Ishikawa (cell line): ENCODE measurements around the gene CHRDL2.

Experiments
- CEBPB ChIP-seq: IDR thresholded peaks from 2 replicates; pipeline ENCODE4 v1.6.1; 2012
- CREB1 ChIP-seq: IDR thresholded peaks from 2 replicates; pipeline ENCODE4 v1.6.1; 2012; ENCODE audit warnings: low read depth
- EGR1 ChIP-seq: IDR thresholded peaks from 2 replicates; pipeline ENCODE4 v1.6.1; 2012
- EP300 ChIP-seq: IDR thresholded peaks from 2 replicates; pipeline ENCODE4 v1.6.1; 2012; ENCODE audit warnings: borderline replicate concordance
- FOXM1 ChIP-seq: IDR thresholded peaks from 2 replicates; pipeline ENCODE4 v1.6.1; 2012; ENCODE audit warnings: low read depth, borderline replicate concordance
- MAX ChIP-seq: IDR thresholded peaks from 2 replicates; pipeline ENCODE4 v1.6.1; 2012
- NFIC ChIP-seq: IDR thresholded peaks from 2 replicates; pipeline ENCODE4 v1.6.1; 2012
- RAD21 ChIP-seq: IDR thresholded peaks from 2 replicates; pipeline ENCODE4 v1.6.1; 2012; ENCODE audit warnings: low read depth
- REST ChIP-seq: IDR thresholded peaks from 2 replicates; pipeline ENCODE4 v1.6.1; 2012; ENCODE audit warnings: low read depth, mild to moderate bottlenecking
- TAF1 ChIP-seq: IDR thresholded peaks from 2 replicates; pipeline ENCODE4 v1.6.1; 2012; ENCODE audit warnings: low read depth, mild to moderate bottlenecking
- TCF12 ChIP-seq: IDR thresholded peaks from 2 replicates; pipeline ENCODE4 v1.6.1; 2012; ENCODE audit warnings: low read depth
- TEAD4 ChIP-seq: IDR thresholded peaks from 2 replicates; pipeline ENCODE4 v1.6.1; 2012
- USF1 ChIP-seq: IDR thresholded peaks from 2 replicates; pipeline ENCODE4 v1.6.1; 2012
- YY1 ChIP-seq: IDR thresholded peaks from 2 replicates; pipeline ENCODE4 v1.6.1; 2012; ENCODE audit warnings: low read depth
- ZBTB7A ChIP-seq: IDR thresholded peaks from 2 replicates; pipeline ENCODE4 v1.6.1; 2012; ENCODE audit warnings: low read depth

Gene CHRDL2

GRCh38 chr11:74699615-74700396 lies 31.4 kb downstream of the CHRDL2 start:
- no peak for TF ChIP-seq CEBPB
- no peak for TF ChIP-seq REST
- TF ChIP-seq RAD21: no peak
- TF ChIP-seq FOXM1: no peak
- TF ChIP-seq MAX: no peak
- no peak for TF ChIP-seq TAF1
- no peak for TF ChIP-seq NFIC
- TF ChIP-seq TEAD4: no peak
- TF ChIP-seq EP300: no peak
- no peak for TF ChIP-seq TCF12
- no peak for TF ChIP-seq YY1
- no peak for TF ChIP-seq ZBTB7A
- no peak for TF ChIP-seq EGR1
- TF ChIP-seq CREB1: no peak
- no peak for TF ChIP-seq USF1

- TF ChIP-seq USF1: no peak
- no peak for TF ChIP-seq CREB1
- TF ChIP-seq REST: no peak
- no peak for TF ChIP-seq NFIC
- no peak for TF ChIP-seq EGR1
- TF ChIP-seq CEBPB: no peak
- no peak for TF ChIP-seq MAX
- no peak for TF ChIP-seq TAF1
- TF ChIP-seq ZBTB7A: no peak
- TF ChIP-seq RAD21: no peak
Measured at GRCh38 chr11:74697722-74698121, 33.5 kb downstream of the CHRDL2 start.

- TF ChIP-seq NFIC: no peak
- no peak for TF ChIP-seq FOXM1
- no peak for TF ChIP-seq EGR1
- TF ChIP-seq TAF1: no peak
- TF ChIP-seq USF1: no peak
- TF ChIP-seq TCF12: no peak
- TF ChIP-seq EP300: no peak
- TF ChIP-seq RAD21: no peak
- TF ChIP-seq TEAD4: no peak
- TF ChIP-seq REST: no peak
- no peak for TF ChIP-seq ZBTB7A
- TF ChIP-seq YY1: no peak
- TF ChIP-seq CREB1: no peak
- TF ChIP-seq MAX: no peak
- no peak for TF ChIP-seq CEBPB
Measured at GRCh38 chr11:74696939-74697675, 34.1 kb downstream of the CHRDL2 start.
